Activated T-helper 17 cell treated with anti-CD3 and anti-CD28 coated beads, Interleukin-2, amount 50 U/mL, for 72 hours (primary cell): ENCODE data around the gene SNF8. TPM values are rescaled to one million over a fixed set of nuclear protein-coding genes. Genes with fewer than 3 reads are reported as not detected.

ENCODE experiments used
- ATAC-seq: fragments of 150-1000 bp; cut with Tn5 transposase; replicated peaks from 2 replicates; pipeline ENCODE4 v1.10.0; 2021; ENCODE audit warnings: mild to moderate bottlenecking, moderate library complexity
- H3K27ac Mint-ChIP-seq: one replicate; pipeline ENCODE4 v1.8.0; 2022; ENCODE audit warnings: mixed read lengths
- H3K27me3 Mint-ChIP-seq: one replicate; pipeline ENCODE4 v1.8.0; 2022; ENCODE audit warnings: mixed read lengths
- H3K36me3 Mint-ChIP-seq: one replicate; pipeline ENCODE4 v1.8.0; 2022; ENCODE audit warnings: low read depth, mild to moderate bottlenecking, mixed read lengths
- H3K4me1 Mint-ChIP-seq: one replicate; pipeline ENCODE4 v1.8.0; 2022; ENCODE audit warnings: mixed read lengths
- H3K4me3 Mint-ChIP-seq: one replicate; pipeline ENCODE4 v1.8.0; 2022; ENCODE audit warnings: mild to moderate bottlenecking, mixed read lengths
- H3K9me3 Mint-ChIP-seq: one replicate; pipeline ENCODE4 v1.8.0; 2022; ENCODE audit warnings: mixed read lengths
- total RNA-seq, 2 donors: library from RNA; stranded (reverse); gene quantifications; one replicate each; pipeline ENCODE4 v1.2.3, GENCODE V29; 2022

Gene SNF8, protein sequence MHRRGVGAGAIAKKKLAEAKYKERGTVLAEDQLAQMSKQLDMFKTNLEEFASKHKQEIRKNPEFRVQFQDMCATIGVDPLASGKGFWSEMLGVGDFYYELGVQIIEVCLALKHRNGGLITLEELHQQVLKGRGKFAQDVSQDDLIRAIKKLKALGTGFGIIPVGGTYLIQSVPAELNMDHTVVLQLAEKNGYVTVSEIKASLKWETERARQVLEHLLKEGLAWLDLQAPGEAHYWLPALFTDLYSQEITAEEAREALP
- 100 to 1,000 TPM in 1 of 2 donors, 10 to 100 TPM in 1; 62.7 to 127 TPM for total RNA-seq

DNA sequence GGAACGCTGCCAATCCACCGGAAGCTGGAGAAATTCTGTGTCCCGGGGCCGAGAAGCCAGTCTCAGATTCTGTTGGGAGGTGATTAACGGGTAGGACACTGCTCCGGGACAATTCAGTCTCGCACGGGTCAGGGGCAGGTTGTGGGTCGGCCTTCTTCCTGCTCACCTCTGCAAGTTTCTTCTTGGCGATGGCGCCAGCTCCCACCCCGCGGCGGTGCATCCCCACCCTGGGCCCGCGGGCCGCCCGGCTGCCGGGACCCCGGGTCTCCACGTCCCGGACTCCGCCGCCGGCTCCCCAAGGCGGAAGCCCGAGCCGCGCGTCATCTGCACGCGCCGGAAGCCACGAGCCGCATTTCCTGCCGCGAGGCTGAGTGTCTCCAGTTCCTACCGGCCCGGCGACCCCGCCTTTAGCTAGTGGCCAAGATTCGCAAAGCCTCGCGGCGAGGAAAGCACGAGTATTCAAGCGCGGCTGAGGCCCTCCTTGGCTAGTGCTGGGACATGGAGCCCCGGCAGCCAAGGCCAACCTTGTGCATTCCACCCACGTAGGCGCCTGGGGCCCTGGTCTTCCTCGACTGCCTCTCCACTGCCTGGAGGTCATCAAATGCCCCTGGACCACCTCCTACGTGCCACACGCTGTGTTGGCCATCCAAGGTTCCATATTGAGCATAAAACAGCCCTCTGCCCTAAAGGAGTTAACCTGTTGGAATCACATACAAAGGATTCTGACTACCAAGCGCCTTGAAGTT lies at the start of gene SNF8:
TSS of gene SNF8 (minus strand) at position 328 of the 746 bp plus-strand sequence. CDS start at position 220, 108 bp downstream.
- Mint-ChIP-seq H3K9me3 (no peaks in the 10 kb centered on the region), H3K27me3 (no peaks in the 10 kb centered on the region), H3K4me1 (no peaks in the 10 kb centered on the region), H3K4me3 (peak within 1 kb of the TSS; percentile 90), H3K36me3 (peaks cover 36% of the 10 kb centered on the region), H3K27ac (peak within 1 kb of the TSS; percentile 94)
- peak; percentile 99 for ATAC-seq

DNA sequence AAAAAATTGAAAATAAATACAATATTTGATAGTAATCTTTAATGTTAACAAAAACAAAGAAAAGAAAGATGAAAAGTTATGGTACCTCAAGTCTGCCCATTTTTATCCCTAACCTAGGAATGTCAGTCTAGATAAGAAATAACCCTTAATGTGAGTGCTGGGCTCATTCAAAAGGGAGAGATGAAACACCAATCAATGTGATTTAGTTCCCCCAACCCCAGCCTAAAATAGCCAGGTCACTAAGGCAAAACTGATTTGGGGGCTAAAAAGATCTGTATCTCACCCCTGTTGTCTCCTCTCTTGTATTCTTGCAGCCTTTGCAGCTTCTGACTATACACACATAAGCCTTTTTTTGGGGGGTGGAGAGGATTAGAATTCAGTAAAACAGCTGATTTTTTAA lies 49.3 kb upstream of the SNF8 start:
- peaks cover 10% of the 10 kb centered on the region for H3K4me1 Mint-ChIP-seq
- no peaks in the 10 kb centered on the region for H3K9me3 Mint-ChIP-seq
- H3K27me3 Mint-ChIP-seq, result peaks cover 55% of the 10 kb centered on the region
- no peak for ATAC-seq
- no peak overlapping the region for H3K4me3 Mint-ChIP-seq
- H3K27ac Mint-ChIP-seq, result no peak overlapping the region
- H3K36me3 Mint-ChIP-seq, result peaks cover 13% of the 10 kb centered on the region

DNA sequence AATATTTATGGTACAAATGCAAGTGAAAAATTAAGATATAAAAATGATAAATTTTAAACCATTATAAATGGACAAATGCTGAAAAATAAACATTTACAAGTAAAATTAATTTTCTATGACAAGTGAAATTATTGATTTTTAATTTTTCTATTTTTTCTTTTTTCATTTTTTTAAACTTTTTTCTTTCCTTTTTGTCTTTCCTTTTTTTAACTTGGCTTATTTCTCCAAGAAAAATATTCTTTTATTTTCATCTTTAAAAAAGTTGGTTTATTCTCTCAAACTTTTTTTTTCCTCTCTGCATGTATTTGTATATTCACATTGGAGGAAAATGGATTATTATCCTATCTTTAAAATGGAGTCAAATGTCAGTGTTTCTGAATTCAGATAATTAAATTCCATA lies 48.7 kb upstream of the SNF8 start:
- Mint-ChIP-seq H3K9me3 (no peaks in the 10 kb centered on the region), H3K36me3 (peaks cover 8% of the 10 kb centered on the region), H3K27me3 (peaks cover 50% of the 10 kb centered on the region), H3K4me3 (no peak overlapping the region), H3K27ac (no peak overlapping the region), H3K4me1 (peaks cover 10% of the 10 kb centered on the region)
- no peak for ATAC-seq

DNA sequence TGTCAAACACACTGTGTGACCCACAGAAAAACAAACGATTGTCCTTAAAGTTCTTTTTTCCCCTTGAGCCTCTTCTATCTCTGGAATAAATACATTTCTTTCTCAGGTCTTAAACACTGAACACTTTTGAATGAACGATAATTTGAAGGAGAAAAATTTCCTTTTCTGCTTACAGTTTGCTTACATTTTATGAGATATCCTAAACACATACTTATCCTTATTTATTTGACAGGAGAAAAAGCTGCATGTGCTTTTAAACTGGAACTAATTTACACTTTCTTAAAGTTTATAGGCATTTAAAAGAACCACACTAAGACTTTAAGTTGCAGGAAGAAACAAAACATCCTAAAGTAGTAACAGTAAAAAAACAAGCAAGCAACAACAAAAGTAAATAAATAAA lies 47.8 kb upstream of the SNF8 start:
- Mint-ChIP-seq H3K27ac (no peak overlapping the region), H3K27me3 (peaks cover 54% of the 10 kb centered on the region), H3K4me3 (no peak overlapping the region), H3K9me3 (no peaks in the 10 kb centered on the region), H3K36me3 (peaks cover 8% of the 10 kb centered on the region), H3K4me1 (peaks cover 10% of the 10 kb centered on the region)
- no peak for ATAC-seq

DNA sequence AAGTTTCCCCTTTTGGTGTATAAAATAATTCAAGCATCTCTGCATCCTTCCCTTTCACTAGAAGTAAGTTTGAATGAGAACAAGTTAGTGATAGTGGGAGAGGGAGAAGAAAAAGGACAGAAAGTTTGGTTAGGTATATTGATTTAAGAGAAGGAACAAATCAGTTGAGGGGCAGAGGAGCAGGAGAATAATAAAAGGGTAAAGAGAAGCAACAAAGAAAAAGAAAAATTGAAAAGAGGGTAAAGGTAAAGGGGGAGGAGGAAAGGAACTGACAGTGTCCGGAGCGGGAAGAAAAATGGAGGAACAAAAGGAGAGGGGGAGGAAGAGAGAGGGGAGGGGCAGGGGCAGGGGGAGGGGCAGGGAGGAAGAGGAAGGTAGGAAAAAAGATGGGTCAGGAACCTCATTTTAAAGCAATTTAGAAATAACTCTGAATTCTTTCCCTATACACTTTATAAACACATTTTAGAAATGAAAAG lies 46.3 kb upstream of the SNF8 start:
- no peak for ATAC-seq
- Mint-ChIP-seq H3K9me3 (no peaks in the 10 kb centered on the region), H3K27me3 (peaks cover 50% of the 10 kb centered on the region), H3K27ac (no peak overlapping the region), H3K36me3 (no peaks in the 10 kb centered on the region), H3K4me1 (peaks cover 3% of the 10 kb centered on the region), H3K4me3 (no peak overlapping the region)

DNA sequence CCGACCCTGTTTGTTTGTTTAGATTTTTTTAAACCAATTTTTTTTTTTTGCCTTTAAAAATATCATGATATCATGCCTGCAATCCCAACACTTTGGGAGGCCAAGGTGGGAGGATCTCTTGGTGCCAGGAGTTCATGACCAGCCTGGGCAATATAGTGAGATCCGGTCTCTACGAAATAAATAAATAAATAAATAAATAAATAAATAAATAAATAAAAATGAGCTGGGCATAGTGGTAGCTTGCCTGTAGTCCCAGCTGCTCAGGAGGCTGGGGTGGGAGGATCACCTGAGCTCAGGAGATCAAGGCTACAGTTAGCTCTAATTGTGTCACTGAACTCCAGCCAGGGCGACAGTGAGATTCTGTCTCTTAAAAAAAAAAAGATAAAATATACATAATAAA lies 44.5 kb upstream of the SNF8 start:
- ATAC-seq, result no peak
- Mint-ChIP-seq H3K4me1 (no peaks in the 10 kb centered on the region), H3K4me3 (no peak overlapping the region), H3K9me3 (no peaks in the 10 kb centered on the region), H3K36me3 (no peaks in the 10 kb centered on the region), H3K27me3 (peaks cover 38% of the 10 kb centered on the region), H3K27ac (no peak overlapping the region)

DNA sequence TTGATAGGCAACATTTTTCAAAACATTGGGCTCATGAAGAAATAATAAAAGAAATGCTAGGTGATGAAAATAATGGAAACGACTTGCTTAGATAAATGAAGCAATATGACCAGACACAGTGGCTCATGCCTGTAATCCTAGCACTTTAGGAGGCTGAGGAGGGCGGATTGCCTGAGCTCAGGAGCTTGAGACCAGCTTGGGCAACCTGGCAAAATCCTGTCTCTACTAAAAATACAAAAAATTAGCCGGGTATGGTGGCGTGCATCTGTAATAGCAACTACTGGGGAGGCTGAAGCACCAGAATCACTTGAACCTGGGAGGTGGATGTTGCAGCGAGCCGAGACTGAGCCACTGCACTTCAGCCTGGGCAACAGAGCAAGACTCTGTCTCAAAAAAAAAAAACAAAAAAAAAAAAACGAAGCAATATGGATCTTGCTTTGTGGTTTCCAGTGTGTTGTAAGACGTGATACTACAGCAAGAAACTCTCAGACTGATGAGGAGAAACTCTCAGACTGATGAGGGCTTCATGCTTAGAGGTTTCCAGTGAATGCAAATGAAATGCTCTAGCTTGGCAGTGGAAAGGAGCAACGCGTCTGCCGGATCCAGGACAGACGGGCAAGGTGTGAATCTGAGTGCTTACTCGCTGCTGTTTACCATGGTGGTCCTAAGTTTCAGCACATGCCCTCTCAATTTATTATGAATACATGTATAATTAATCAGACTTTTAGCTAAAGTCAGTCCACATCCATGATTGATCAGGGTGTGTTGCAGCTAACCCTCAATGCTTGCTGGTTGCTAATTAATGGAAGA lies 41.0 kb upstream of the SNF8 start:
- ATAC-seq, result no peak
- Mint-ChIP-seq H3K36me3 (no peaks in the 10 kb centered on the region), H3K4me1 (no peaks in the 10 kb centered on the region), H3K27ac (no peak overlapping the region), H3K4me3 (no peak overlapping the region), H3K27me3 (peaks cover 17% of the 10 kb centered on the region), H3K9me3 (no peaks in the 10 kb centered on the region)

DNA sequence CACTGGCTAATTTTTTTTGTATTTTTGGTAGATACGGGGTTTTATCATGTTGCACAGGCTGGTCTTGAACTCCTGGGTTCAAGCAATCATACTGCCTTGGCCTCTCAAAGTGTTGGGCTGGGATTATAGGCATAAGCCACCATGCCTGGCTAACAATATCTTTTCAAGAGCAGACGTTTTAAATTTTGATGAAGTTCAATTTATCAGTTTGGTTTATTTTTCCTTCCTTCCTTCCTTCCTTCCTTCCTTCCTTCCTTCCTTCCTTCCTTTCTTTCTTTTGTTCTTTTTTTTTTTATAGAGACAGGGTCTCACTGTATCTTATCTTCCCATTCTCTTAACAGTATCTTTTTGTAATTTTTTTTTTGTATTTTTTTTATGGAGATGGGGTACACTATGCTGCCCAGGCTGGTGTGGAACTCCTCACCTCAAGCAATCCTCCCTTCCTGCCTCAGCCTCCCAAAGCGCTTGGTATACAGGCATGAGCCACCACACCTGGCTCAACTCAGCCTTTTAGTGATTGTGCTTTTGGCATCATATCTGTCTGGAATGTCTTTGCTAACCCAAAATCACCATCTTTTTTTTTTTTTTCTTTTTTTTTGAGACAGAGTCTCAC lies 37.4 kb upstream of the SNF8 start:
- ATAC-seq, result no peak
- Mint-ChIP-seq H3K4me1 (no peaks in the 10 kb centered on the region), H3K27me3 (peaks cover 3% of the 10 kb centered on the region), H3K4me3 (no peak overlapping the region), H3K27ac (no peak overlapping the region), H3K9me3 (no peaks in the 10 kb centered on the region), H3K36me3 (no peaks in the 10 kb centered on the region)

DNA sequence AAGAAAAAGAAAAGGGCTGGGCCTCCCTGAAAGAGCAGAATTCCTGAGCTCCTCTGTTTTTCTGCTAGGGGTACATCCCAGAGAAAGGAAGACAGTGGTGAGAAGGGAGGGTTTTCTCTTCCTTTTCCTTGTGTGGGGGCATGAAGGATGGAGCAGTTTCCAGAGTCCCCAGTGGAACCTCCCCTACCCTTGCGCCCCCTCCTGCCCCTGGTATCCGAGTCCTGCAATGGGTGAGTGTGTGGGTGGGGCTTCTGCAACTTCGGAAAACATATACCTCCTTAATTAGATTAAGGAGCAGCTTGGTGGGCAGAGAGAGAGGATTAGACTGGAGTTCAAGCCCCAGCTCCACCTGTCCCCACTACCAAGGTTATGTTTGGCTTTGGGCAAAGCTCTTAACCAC lies 29.2 kb upstream of the SNF8 start:
- Mint-ChIP-seq H3K9me3 (no peaks in the 10 kb centered on the region), H3K4me1 (no peaks in the 10 kb centered on the region), H3K36me3 (no peaks in the 10 kb centered on the region), H3K27me3 (peaks cover 27% of the 10 kb centered on the region), H3K4me3 (no peak overlapping the region), H3K27ac (no peak overlapping the region)
- ATAC-seq, result no peak

DNA sequence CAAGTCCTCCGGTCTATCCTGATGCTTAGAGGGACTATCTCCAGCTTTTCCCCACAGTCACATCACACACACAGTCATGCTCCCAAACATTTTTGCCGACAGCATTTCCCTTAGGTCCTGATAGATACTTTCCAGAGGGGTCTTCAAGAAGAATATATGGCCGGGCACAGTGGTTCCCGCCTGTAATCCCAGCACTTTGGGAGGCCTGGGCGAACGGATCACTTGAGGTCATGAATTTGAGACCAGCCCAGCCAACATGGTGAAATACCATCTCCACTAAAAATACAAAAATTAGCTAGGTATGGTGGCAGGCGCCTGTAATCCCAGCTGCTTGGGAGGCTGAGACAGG lies 28.1 kb upstream of the SNF8 start:
- ATAC-seq, result no peak
- Mint-ChIP-seq H3K27me3 (peaks cover 36% of the 10 kb centered on the region), H3K4me1 (no peaks in the 10 kb centered on the region), H3K27ac (no peak overlapping the region), H3K9me3 (no peaks in the 10 kb centered on the region), H3K36me3 (no peaks in the 10 kb centered on the region), H3K4me3 (no peak overlapping the region)

DNA sequence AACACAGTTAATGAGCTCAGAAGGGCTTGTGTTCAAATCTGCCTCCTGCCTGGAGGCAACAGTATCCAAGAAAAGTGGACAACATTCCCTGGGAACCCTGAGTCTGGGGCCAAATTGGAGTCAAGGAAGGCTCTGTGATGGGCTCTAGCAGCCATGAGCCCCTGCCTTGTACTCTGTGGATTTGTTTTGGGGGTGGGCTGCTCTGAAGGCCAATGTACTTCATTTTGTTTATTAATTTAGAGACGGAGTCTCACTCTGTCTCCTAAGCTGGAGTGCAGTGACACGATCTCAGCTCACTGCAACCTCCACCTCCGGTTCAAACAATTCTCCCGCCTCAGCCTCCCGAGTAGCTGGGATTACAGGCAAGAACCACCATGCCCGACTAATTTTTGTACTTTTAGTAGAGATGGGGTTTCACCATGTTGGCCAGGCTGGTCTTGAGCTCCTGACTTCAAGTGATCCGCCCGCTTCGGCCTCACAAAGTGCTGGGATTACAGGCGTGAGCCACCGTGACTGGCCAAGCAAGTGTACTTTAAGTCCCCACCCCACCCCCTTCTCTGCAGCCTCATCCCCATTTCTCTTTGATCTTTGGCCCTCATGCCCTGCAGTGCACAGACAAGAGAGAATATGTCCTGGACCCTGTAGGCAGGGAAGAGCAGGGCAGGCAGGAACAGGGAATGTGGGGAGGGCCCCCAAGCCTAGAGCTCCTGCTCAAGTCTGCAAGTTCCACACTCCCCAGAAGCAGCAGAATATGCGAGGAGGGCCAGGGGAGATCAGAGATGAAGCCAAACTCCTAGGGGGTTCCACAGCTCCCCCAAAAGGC lies 26.4 kb upstream of the SNF8 start:
- peaks cover 37% of the 10 kb centered on the region for H3K27me3 Mint-ChIP-seq
- H3K27ac Mint-ChIP-seq, result no peak overlapping the region
- no peak for ATAC-seq
- no peaks in the 10 kb centered on the region for H3K36me3 Mint-ChIP-seq
- H3K9me3 Mint-ChIP-seq, result no peaks in the 10 kb centered on the region
- no peak overlapping the region for H3K4me3 Mint-ChIP-seq
- H3K4me1 Mint-ChIP-seq, result no peaks in the 10 kb centered on the region

DNA sequence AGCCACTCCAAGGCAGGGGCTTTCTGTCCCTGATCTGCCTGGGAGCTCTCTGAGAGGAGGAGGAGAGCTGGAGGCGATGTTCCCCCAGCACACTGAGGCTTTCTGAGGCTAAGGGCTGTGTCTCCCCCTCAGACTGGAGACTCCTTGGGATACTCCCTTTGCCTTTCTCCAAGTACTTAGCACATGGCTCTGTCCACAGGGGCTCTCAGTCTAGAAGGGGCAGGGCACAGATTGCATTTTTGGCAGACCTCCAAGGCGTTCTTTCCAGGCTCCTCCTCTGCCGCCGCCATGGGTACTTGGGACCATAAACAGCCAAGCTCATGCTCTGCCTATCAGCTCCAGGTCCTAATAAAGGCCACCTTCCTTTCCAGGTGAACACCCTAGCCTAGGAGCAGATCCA lies 25.6 kb upstream of the SNF8 start:
- no peak for ATAC-seq
- peaks cover 41% of the 10 kb centered on the region for H3K27me3 Mint-ChIP-seq
- H3K36me3 Mint-ChIP-seq, result no peaks in the 10 kb centered on the region
- no peaks in the 10 kb centered on the region for H3K9me3 Mint-ChIP-seq
- H3K27ac Mint-ChIP-seq, result no peak overlapping the region
- no peaks in the 10 kb centered on the region for H3K4me1 Mint-ChIP-seq
- H3K4me3 Mint-ChIP-seq, result no peak overlapping the region

DNA sequence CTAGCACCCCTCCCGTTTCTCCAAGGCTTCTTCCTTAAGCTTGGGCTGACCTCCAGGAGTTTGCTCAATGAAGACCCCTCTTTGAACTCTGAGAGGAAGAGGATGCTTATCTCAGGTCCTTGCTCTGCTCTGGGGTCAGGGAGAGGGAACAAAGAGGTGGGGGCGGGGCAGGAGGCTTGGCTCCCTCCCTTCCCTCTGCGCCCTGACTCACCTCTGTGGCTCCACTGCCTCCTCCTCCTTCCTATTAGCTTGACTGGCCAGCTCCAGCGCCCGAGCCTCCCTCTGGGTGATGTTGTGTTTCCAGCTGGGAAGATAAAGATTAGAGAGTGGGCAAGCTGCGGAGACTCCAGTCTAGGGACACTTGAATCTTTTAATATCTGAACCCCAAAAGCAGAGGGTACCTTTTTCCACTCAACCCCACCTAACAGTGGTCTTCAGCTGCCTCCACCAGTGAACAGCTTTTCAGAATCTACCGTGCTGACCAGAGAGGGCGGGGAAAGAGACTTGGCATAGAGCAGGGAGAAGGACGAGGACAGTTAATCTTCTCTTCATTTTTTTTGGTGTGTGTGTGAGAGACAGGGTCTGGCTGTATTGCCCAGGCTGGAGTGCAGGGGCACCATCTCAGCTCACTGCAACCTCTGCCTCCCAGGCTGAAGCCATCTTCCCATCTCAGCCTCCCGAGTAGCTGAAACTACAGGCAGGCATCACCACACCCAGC lies 17.0 kb upstream of the SNF8 start:
- Mint-ChIP-seq H3K9me3 (no peaks in the 10 kb centered on the region), H3K4me1 (no peaks in the 10 kb centered on the region), H3K4me3 (no peak overlapping the region), H3K27me3 (peaks cover 29% of the 10 kb centered on the region), H3K27ac (no peak overlapping the region), H3K36me3 (no peaks in the 10 kb centered on the region)
- no peak for ATAC-seq
